Measurements from ENCODE around the gene ACTN4.

DNA sequence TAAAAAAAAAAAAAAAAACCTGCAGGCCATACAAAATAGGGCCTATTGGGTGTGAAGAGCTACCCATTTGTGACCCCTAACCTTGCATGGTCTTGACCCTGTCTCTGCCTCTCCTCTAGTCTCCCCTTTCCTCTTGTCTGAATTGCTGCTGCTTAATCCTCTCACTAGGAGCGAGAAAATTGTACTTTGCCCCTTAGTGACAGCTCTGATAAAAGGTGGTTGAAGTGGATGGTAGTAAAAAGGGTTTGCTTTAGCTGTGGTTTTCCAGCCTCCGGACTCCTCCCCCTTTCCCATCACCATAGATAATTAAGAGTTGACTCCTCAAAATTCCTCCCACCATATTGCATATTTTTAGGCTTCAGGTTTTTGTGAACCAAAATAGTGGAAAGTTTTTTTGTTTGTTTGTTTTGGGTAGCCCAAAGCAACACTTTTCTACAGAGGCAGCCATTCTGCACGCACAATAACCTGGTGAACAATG lies 23.5 kb downstream of the ACTN4 start:
- no peak for TF ChIP-seq CTCF (conservative IDR thresholded peaks at IDR 0.05; ENCODE audit: low read length)
- TF ChIP-seq EZH2phosphoT487 (IDR thresholded peaks at IDR 0.05; ENCODE audit: borderline replicate concordance, low read depth, low read length), result no peak
